Endodermal cell (in vitro differentiated cells): ENCODE measurements around the gene GIGYF1. TPM values are rescaled to one million over a fixed set of nuclear protein-coding genes. Genes with fewer than 3 reads are reported as not detected.
A peak's percentile ranks its signal among the peaks of the same experiment; 100 is the strongest.

Experiments
- DNase-seq: peaks from one replicate; pipeline ENCODE4 v3.0.0-alpha.2; 2017
- H3K27ac ChIP-seq: 2 replicates; pipeline ENCODE4 v1.5.1; 2013; ENCODE audit warnings: mild to moderate bottlenecking, low read depth, low read length, moderate library complexity
- H3K27me3 ChIP-seq: 2 replicates; pipeline ENCODE4 v1.6.1; 2013; ENCODE audit warnings: mild to moderate bottlenecking, low read length, moderate library complexity; ENCODE audit not compliant: insufficient read depth, control insufficient read depth, poor library complexity, severe bottlenecking
- H3K36me3 ChIP-seq: 2 replicates; pipeline ENCODE4 v1.7.0; 2013; ENCODE audit warnings: mild to moderate bottlenecking, low read length, moderate library complexity; ENCODE audit not compliant: control insufficient read depth, insufficient read depth
- H3K4me1 ChIP-seq: one replicate; pipeline ENCODE4 v1.7.0; 2013; ENCODE audit warnings: low read length; ENCODE audit not compliant: control insufficient read depth, insufficient read depth
- H3K4me3 ChIP-seq: 2 replicates; pipeline ENCODE4 v1.5.1; 2013; ENCODE audit warnings: mild to moderate bottlenecking, low read length, moderate library complexity
- H3K9ac ChIP-seq: 2 replicates; pipeline ENCODE4 v1.6.1; 2013; ENCODE audit warnings: mild to moderate bottlenecking, low read length, moderate library complexity; ENCODE audit not compliant: poor library complexity, severe bottlenecking; ENCODE audit errors: extremely low read depth
- H3K9me3 ChIP-seq: 2 replicates; pipeline ENCODE4 v1.6.1; 2013; ENCODE audit warnings: mild to moderate bottlenecking, low read length, moderate library complexity; ENCODE audit not compliant: control insufficient read depth
- H3K27ac Mint-ChIP-seq: 2 replicates; pipeline ENCODE4 v1.8.0; 2020; ENCODE audit warnings: mixed read lengths
- H3K27me3 Mint-ChIP-seq: 2 replicates; pipeline ENCODE4 v1.8.0; 2021; ENCODE audit warnings: mild to moderate bottlenecking, mixed read lengths; ENCODE audit not compliant: insufficient read depth
- H3K36me3 Mint-ChIP-seq: 2 replicates; pipeline ENCODE4 v1.8.0; 2020; ENCODE audit warnings: low read depth, mixed read lengths
- H3K4me1 Mint-ChIP-seq: 2 replicates; pipeline ENCODE4 v1.8.0; 2020; ENCODE audit warnings: mixed read lengths
- H3K4me3 Mint-ChIP-seq: 2 replicates; pipeline ENCODE4 v1.8.0; 2020; ENCODE audit warnings: mild to moderate bottlenecking, moderate library complexity, mixed read lengths
- H3K9me3 Mint-ChIP-seq: 2 replicates; pipeline ENCODE4 v1.8.0; 2020; ENCODE audit warnings: mild to moderate bottlenecking, mixed read lengths
- CTCF ChIP-seq: fragments of 200-600 bp; sonication (generic); conservative IDR thresholded peaks from 2 replicates; pipeline ENCODE4 v1.5.0; 2021; ENCODE audit warnings: antibody characterized with exemption, mild to moderate bottlenecking
- WGBS, 2 experiments: methylation state at CpG; one replicate each; pipeline versions ENCODE4 v1.1.5 to v1.1.7; 2013; ENCODE audit warnings: missing lambda C conversion rate in 2 of 2, mixed read lengths in 1 of 2; ENCODE audit not compliant: insufficient coverage in 1 of 2, insufficient read length in 1 of 2; 5-methylcytosine and 5-hydroxymethylcytosine counted together
- long read RNA-seq, 4 experiments: library from polyadenylated mRNA in 2 of 4; library from RNA in 1 of 4; library from capped mRNA in 1 of 4; stranded (forward) in 3 of 4; unstranded in 1 of 4; transcript quantifications; one replicate each; pipeline ENCODE4 v2.0.0, GENCODE V29; 2020 to 2021; ENCODE audit warnings: inconsistent platforms in 1 of 4
- polyA plus RNA-seq, 2 experiments: library from polyadenylated mRNA; stranded (reverse); fragments of 50-300 nt; gene quantifications; one replicate each; pipeline ENCODE4 v1.2.3, GENCODE V29; 2013
- total RNA-seq, 2 donors: library from RNA; stranded (reverse); fragmentation: NEBNext Ultra II Directional in 1 of 2; extraction: Animal tissue kit (Norgen Biotek cat#: 25700) in 1 of 2; gene quantifications; 2 replicates in 1 of 2; 3 replicates in 1 of 2; pipeline ENCODE4 v1.2.1, GENCODE V29; 2021

GIGYF1 gene
- total RNA-seq, result 100 to 1,000 TPM in 1 of 2 donors, 10 to 100 TPM in 1; 90.0 to 101 TPM
- 58.7 TPM for polyA plus RNA-seq (2013, experiment 1 of 2)
- 48.4 TPM for polyA plus RNA-seq (2013, experiment 2 of 2)
- long read RNA-seq, experiment 1, partial matches to known transcripts, result 0 of 6 reads
- long read RNA-seq, experiment 1, other reads (novel, unspliced or antisense), result 6 of 6 reads
- long read RNA-seq, experiment 2, partial matches to known transcripts, result 16 of 29 reads
- long read RNA-seq, experiment 2, other reads (novel, unspliced or antisense), result 13 of 29 reads
- long read RNA-seq, experiment 3, partial matches to known transcripts, result 8 of 16 reads
- long read RNA-seq, experiment 3, other reads (novel, unspliced or antisense), result 8 of 16 reads
- long read RNA-seq, experiment 4, result 0 reads

- Mint-ChIP-seq H3K27ac (peak within 1 kb of the TSS; percentile 96), H3K36me3 (peaks cover 5% of the 10 kb centered on the region), H3K4me3 (peak within 1 kb of the TSS; percentile 92), H3K4me1 (peaks cover 19% of the 10 kb centered on the region), H3K27me3 (peaks cover 8% of the 10 kb centered on the region), H3K9me3 (no peaks in the 10 kb centered on the region)
- Histone ChIP-seq H3K27ac (peak within 1 kb of the TSS; percentile 32), H3K9ac (peak within 1 kb of the TSS; percentile 78), H3K36me3 (peaks cover 8% of the 10 kb centered on the region), H3K27me3 (no peaks in the 10 kb centered on the region), H3K9me3 (no peaks in the 10 kb centered on the region), H3K4me3 (peak within 1 kb of the TSS; percentile 94), H3K4me1 (peaks cover 12% of the 10 kb centered on the region)
- WGBS, 2 experiments, result 1 to 14% methylated on average over 5 to 92 of the region's 102 CpGs
- TF ChIP-seq CTCF, result no peak
- DNase-seq, result peak; percentile 87
Observed at GRCh38 chr7:100694098-100694745, at the start of gene GIGYF1. Gene GIGYF1 (minus strand): TSS chr7:100694250. CDS start chr7:100688238, 6,012 bp downstream.

- WGBS, 2 experiments, result 91% methylated on average over 6 of the region's 6 CpGs
- peaks cover 20% of the 10 kb centered on the region for H3K9me3 Mint-ChIP-seq
- DNase-seq, result no peak
- TF ChIP-seq CTCF, result no peak
- H3K36me3 ChIP-seq, result no peaks in the 10 kb centered on the region
- H3K4me3 Mint-ChIP-seq, result no peak overlapping the region
- no peak overlapping the region for H3K27ac ChIP-seq
- no peaks in the 10 kb centered on the region for H3K9me3 ChIP-seq
- H3K4me1 ChIP-seq, result no peaks in the 10 kb centered on the region
- H3K9ac ChIP-seq, result no peak overlapping the region
- H3K4me3 ChIP-seq, result no peak overlapping the region
- no peaks in the 10 kb centered on the region for H3K4me1 Mint-ChIP-seq
- H3K27ac Mint-ChIP-seq, result no peak overlapping the region
- H3K27me3 Mint-ChIP-seq, result peaks cover 7% of the 10 kb centered on the region
- H3K36me3 Mint-ChIP-seq, result peaks cover 2% of the 10 kb centered on the region
- no peaks in the 10 kb centered on the region for H3K27me3 ChIP-seq
Observed at GRCh38 chr7:100739934-100740333, 45.9 kb upstream of the GIGYF1 start.

- WGBS, 2 experiments, result 85 to 89% methylated on average over 7 to 13 of the region's 13 CpGs
- Mint-ChIP-seq H3K4me1 (no peaks in the 10 kb centered on the region), H3K36me3 (peaks cover 2% of the 10 kb centered on the region), H3K9me3 (peaks cover 7% of the 10 kb centered on the region), H3K4me3 (no peak overlapping the region), H3K27me3 (peaks cover 5% of the 10 kb centered on the region), H3K27ac (no peak overlapping the region)
- DNase-seq, result no peak
- H3K9ac ChIP-seq, result no peak overlapping the region
- H3K9me3 ChIP-seq, result no peaks in the 10 kb centered on the region
- no peak overlapping the region for H3K4me3 ChIP-seq
- H3K4me1 ChIP-seq, result no peaks in the 10 kb centered on the region
- no peak for TF ChIP-seq CTCF
- H3K27me3 ChIP-seq, result no peaks in the 10 kb centered on the region
- no peak overlapping the region for H3K27ac ChIP-seq
- H3K36me3 ChIP-seq, result no peaks in the 10 kb centered on the region
Observed at GRCh38 chr7:100736671-100737070, 42.6 kb upstream of the GIGYF1 start.
